ENCODE results near the gene PPP1R2C. TPM values are rescaled to one million over a fixed set of nuclear protein-coding genes. Genes with fewer than 3 reads are reported as not detected.

Gene PPP1R2C
- polyA plus RNA-seq, 1 donor (not counting 4 experiments of a cell fraction or from before 2014, with no cell fraction given): not detected

GRCh38 chrX:42754115-42754514, 23.8 kb downstream of the PPP1R2C start:
- dilution Hi-C loops (cut with MboI; ENCODE audit: extremely low pct_ligation_motif_present, low sequenced_read_pairs): no loop called here
- Histone ChIP-seq H3K9me1 (ENCODE audit: control insufficient read depth, extremely low read depth, insufficient read depth, low read length) (no peaks in the 10 kb centered on the region), H3K9ac (ENCODE audit: control insufficient read depth, extremely low read depth, insufficient read depth, low read length) (no peak overlapping the region), H3K79me2 (ENCODE audit: control insufficient read depth, insufficient read depth, low read length) (no peaks in the 10 kb centered on the region), H4K20me1 (ENCODE audit: control insufficient read depth, extremely low read depth, insufficient read depth, low read length) (no peaks in the 10 kb centered on the region), H3K4me3 (ENCODE audit: control insufficient read depth in 2 of 3, extremely low read depth in 1 of 3, insufficient read depth in 2 of 3, low read depth in 1 of 3, low read length in 3 of 3) (no peak overlapping the region), H2AFZ (ENCODE audit: control insufficient read depth, low read length) (no peak overlapping the region), H3K4me1 (ENCODE audit: control insufficient read depth, extremely low read depth, insufficient read depth, low read length) (peaks cover 7% of the 10 kb centered on the region), H3K36me3 (ENCODE audit: control insufficient read depth in 2 of 2, extremely low read depth in 1 of 2, insufficient read depth in 2 of 2, low read length in 2 of 2) (no peaks in the 10 kb centered on the region), H3K9me3 (ENCODE audit: control insufficient read depth, low read depth, low read length) (no peaks in the 10 kb centered on the region), H3K4me2 (ENCODE audit: control insufficient read depth, extremely low read depth, insufficient read depth, low read depth, low read length) (no peak overlapping the region), H3K27ac (ENCODE audit: control insufficient read depth, insufficient read depth, low read length) (no peak overlapping the region), H3K27me3 (ENCODE audit: control insufficient read depth, extremely low read depth, insufficient read depth, low read length) (no peaks in the 10 kb centered on the region)
- FAIRE-seq: no peak
- no peak for TF ChIP-seq CTCF (optimal IDR thresholded peaks at IDR 0.05 in 1 of 3, IDR thresholded peaks at IDR 0.05 in 1 of 3, conservative IDR thresholded peaks at IDR 0.05 in 1 of 3; ENCODE audit: extremely low read depth in 1 of 3, insufficient read depth in 2 of 3, low read length in 3 of 3)
- TF ChIP-seq EZH2 (IDR thresholded peaks at IDR 0.05; ENCODE audit: low read length): no peak
- DNase-seq (ENCODE audit: low read depth, low spot score): no peak

- Histone ChIP-seq H3K27ac (ENCODE audit: control insufficient read depth, insufficient read depth, low read length) (no peak overlapping the region), H3K27me3 (ENCODE audit: control insufficient read depth, extremely low read depth, insufficient read depth, low read length) (no peaks in the 10 kb centered on the region), H3K9me3 (ENCODE audit: control insufficient read depth, low read depth, low read length) (no peaks in the 10 kb centered on the region), H3K79me2 (ENCODE audit: control insufficient read depth, insufficient read depth, low read length) (no peaks in the 10 kb centered on the region), H4K20me1 (ENCODE audit: control insufficient read depth, extremely low read depth, insufficient read depth, low read length) (no peaks in the 10 kb centered on the region), H3K4me1 (ENCODE audit: control insufficient read depth, extremely low read depth, insufficient read depth, low read length) (peaks cover 12% of the 10 kb centered on the region), H3K4me3 (ENCODE audit: control insufficient read depth in 2 of 3, extremely low read depth in 1 of 3, insufficient read depth in 2 of 3, low read depth in 1 of 3, low read length in 3 of 3) (no peak overlapping the region), H3K9ac (ENCODE audit: control insufficient read depth, extremely low read depth, insufficient read depth, low read length) (no peak overlapping the region), H3K9me1 (ENCODE audit: control insufficient read depth, extremely low read depth, insufficient read depth, low read length) (no peaks in the 10 kb centered on the region), H2AFZ (ENCODE audit: control insufficient read depth, low read length) (no peak overlapping the region), H3K36me3 (ENCODE audit: control insufficient read depth in 2 of 2, extremely low read depth in 1 of 2, insufficient read depth in 2 of 2, low read length in 2 of 2) (no peaks in the 10 kb centered on the region), H3K4me2 (ENCODE audit: control insufficient read depth, extremely low read depth, insufficient read depth, low read depth, low read length) (no peak overlapping the region)
- TF ChIP-seq CTCF (optimal IDR thresholded peaks at IDR 0.05 in 1 of 3, IDR thresholded peaks at IDR 0.05 in 1 of 3, conservative IDR thresholded peaks at IDR 0.05 in 1 of 3; ENCODE audit: extremely low read depth in 1 of 3, insufficient read depth in 2 of 3, low read length in 3 of 3) (no peak), EZH2 (IDR thresholded peaks at IDR 0.05; ENCODE audit: low read length) (no peak)
- FAIRE-seq: no peak
- DNase-seq (ENCODE audit: low read depth, low spot score): no peak
- dilution Hi-C loops (cut with MboI; ENCODE audit: extremely low pct_ligation_motif_present, low sequenced_read_pairs): no loop called here
Measured at GRCh38 chrX:42752730-42753129, 25.2 kb downstream of the PPP1R2C start.

All from keratinocyte (primary cell).